ENCODE measurements around the gene SLC25A6. TPM values are rescaled to one million over a fixed set of nuclear protein-coding genes. Genes with fewer than 3 reads are reported as not detected.

SLC25A6 gene
- total and polyA plus RNA-seq, 2 of the 13 experiments (the other 11 are each of a cell fraction or from before 2014, with no cell fraction given) = 138 to 581 TPM

GRCh38 chrX:1391707-1392375 lies at the start of gene SLC25A6 (continued):
- TF ChIP-seq PRDM15 (CRISPR knock-in tag; IDR thresholded peaks at IDR 0.05) = no peak
- 0 out of 2 replicates have a peak, but pooled peaks have one; percentile 11 for TF ChIP-seq ZNF850 (CRISPR knock-in tag; conservative IDR thresholded peaks at IDR 0.05)
- no peak for TF ChIP-seq CENPBD1 (CRISPR knock-in tag; IDR thresholded peaks at IDR 0.05; ENCODE audit: borderline replicate concordance, low read depth)
- no peak for TF ChIP-seq ZBTB33 (CRISPR knock-in tag; IDR thresholded peaks at IDR 0.05)
- TF ChIP-seq RBFOX2 (IDR thresholded peaks at IDR 0.05; ENCODE audit: low read depth, low read length) = peak; percentile 98
- no peak for TF ChIP-seq KIAA2018 (CRISPR knock-in tag; IDR thresholded peaks at IDR 0.05; ENCODE audit: borderline replicate concordance)
- peak; percentile 34; the same call in 1 of the 2 replicates for TF ChIP-seq ZBTB49 (CRISPR knock-in tag; IDR thresholded peaks at IDR 0.05; ENCODE audit: borderline replicate concordance)
- 0 out of 2 replicates have a peak, but pooled peaks have one; percentile 19 for TF ChIP-seq RFXANK (CRISPR knock-in tag; IDR thresholded peaks at IDR 0.05)
- TF ChIP-seq PREB (CRISPR knock-in tag; IDR thresholded peaks at IDR 0.05) = peak; percentile 65; the same call in 1 of the 2 replicates
